Ramos (cell line): Measurements from ENCODE around the gene GLB1L3.
"Not testable (repeated sequence)": the region's sequence is repeated elsewhere in the genome, so short reads cannot be mapped to it uniquely, and the experiment has no call there.

Experiments
- in situ Hi-C: fragments of 300-500 bp; cut with MboI; formaldehyde crosslinking; loops from one replicate; pipeline ENCODE4 v1.14.3; 2022; ENCODE audit warnings: low sequenced_read_pairs; ENCODE audit not compliant: unreplicated experiment

GLB1L3 gene

GRCh38 chr11:134293119-134294113, 17.2 kb downstream of the GLB1L3 start:
- in situ Hi-C loops, result no loop called here

- in situ Hi-C loops, result no loop called here
These were observed 18.5 kb downstream of the GLB1L3 start for GRCh38 chr11:134294664-134295063.

GRCh38 chr11:134312223-134312622, 36.0 kb downstream of the GLB1L3 start:
- in situ Hi-C loops, result no loop called here

GRCh38 chr11:134312807-134313206, 36.6 kb downstream of the GLB1L3 start:
- in situ Hi-C loops, result no loop called here

- in situ Hi-C loops, result no loop called here
These were observed 37.2 kb downstream of the GLB1L3 start for GRCh38 chr11:134313379-134313778.

GRCh38 chr11:134313821-134314607, 37.8 kb downstream of the GLB1L3 start:
- in situ Hi-C loops, result no loop called here

GRCh38 chr11:134317103-134317502, 40.9 kb downstream of the GLB1L3 start:
- in situ Hi-C loops, result no loop called here

- in situ Hi-C loops, result not testable (repeated sequence)
These were observed 45.2 kb downstream of the GLB1L3 start for GRCh38 chr11:134321373-134321772.

GRCh38 chr11:134322553-134322952, 46.4 kb downstream of the GLB1L3 start:
- in situ Hi-C loops, result no loop called here

- in situ Hi-C loops, result no loop called here
These were observed 52.3 kb downstream of the GLB1L3 start for GRCh38 chr11:134328433-134328832.

- in situ Hi-C loops, result no loop called here
These were observed 54.6 kb downstream of the GLB1L3 start for GRCh38 chr11:134330611-134331353.

GRCh38 chr11:134331354-134332188, 55.4 kb downstream of the GLB1L3 start, which contains the start of gene GLB1L2:
TSS of gene GLB1L2 (plus strand) at chr11:134331988. CDS start at chr11:134332062, 74 bp downstream.
- in situ Hi-C loops, result no loop called here

- in situ Hi-C loops, result no loop called here
These were observed 56.0 kb downstream of the GLB1L3 start for GRCh38 chr11:134332189-134332631.

GRCh38 chr11:134332782-134333181, 56.6 kb downstream of the GLB1L3 start:
- in situ Hi-C loops, result no loop called here

GRCh38 chr11:134333312-134333711, 57.1 kb downstream of the GLB1L3 start:
- in situ Hi-C loops, result no loop called here

- in situ Hi-C loops, result no loop called here
These were observed 57.8 kb downstream of the GLB1L3 start for GRCh38 chr11:134333946-134334345.

- in situ Hi-C loops, result no loop called here
These were observed 58.8 kb downstream of the GLB1L3 start for GRCh38 chr11:134334796-134335571.

GRCh38 chr11:134337051-134337450, 60.9 kb downstream of the GLB1L3 start:
- in situ Hi-C loops, result no loop called here

- in situ Hi-C loops, result no loop called here
These were observed 61.9 kb downstream of the GLB1L3 start for GRCh38 chr11:134338068-134338467.
